SH-SY5Y (cell line): ENCODE measurements around the gene ATG14.

ENCODE experiments used
- GATA2 ChIP-seq: IDR thresholded peaks from 2 replicates; pipeline ENCODE4 v1.6.1; 2011; ENCODE audit warnings: mild to moderate bottlenecking, low read depth, low read length
- GATA3 ChIP-seq: IDR thresholded peaks from 2 replicates; pipeline ENCODE4 v1.6.1; 2011; ENCODE audit warnings: low read depth, mild to moderate bottlenecking, low read length, moderate library complexity

DNA sequence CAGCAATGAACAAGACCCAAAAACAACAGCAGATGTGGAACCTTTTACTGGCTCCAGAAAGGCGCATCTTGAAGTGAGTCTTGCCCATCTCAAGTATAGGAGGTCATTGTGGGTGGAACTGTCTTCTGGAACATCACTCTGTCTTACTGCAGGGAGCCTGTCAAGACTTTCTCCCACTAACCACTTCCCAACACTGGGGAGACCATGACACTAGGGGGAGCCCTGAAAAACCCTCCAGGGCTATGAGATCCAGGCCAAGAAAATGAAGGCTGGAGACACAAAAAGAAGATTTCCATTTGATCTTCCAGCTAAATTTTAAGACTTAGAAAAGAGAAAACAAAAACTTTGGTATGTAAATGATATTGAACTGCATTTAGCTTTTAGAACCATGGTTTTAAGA lies 13.5 kb upstream of the ATG14 start:
- TF ChIP-seq GATA2 = no peak
- TF ChIP-seq GATA3 = no peak
